BLaER1 treated with 17β-estradiol and CSF1 and Interleukin-3, amounts not matched to agents 10 nM and 100 nM (cell line): ENCODE data around the gene RBBP7.
A peak's percentile ranks its signal among the peaks of the same experiment; 100 is the strongest.

Experiments
- H3K27ac ChIP-seq, 11 experiments: shearing (Covaris generic); formaldehyde crosslinking; 2 replicates each; pipeline ENCODE4 v1.8.1; 2022
- H3K27me3 ChIP-seq, 11 experiments: shearing (Covaris generic); formaldehyde crosslinking; 2 replicates each; pipeline ENCODE4 v1.8.1; 2022
- H3K36me3 ChIP-seq, 11 experiments: shearing (Covaris generic); formaldehyde crosslinking; 2 replicates each; pipeline ENCODE4 v1.8.1; 2022
- H3K4me1 ChIP-seq, 10 experiments: shearing (Covaris generic); formaldehyde crosslinking; 2 replicates each; pipeline ENCODE4 v1.8.1; 2022
- H3K4me2 ChIP-seq, 11 experiments: shearing (Covaris generic); formaldehyde crosslinking; 2 replicates each; pipeline ENCODE4 v1.8.1; 2022
- H3K4me3 ChIP-seq, 10 experiments: shearing (Covaris generic); formaldehyde crosslinking; 2 replicates each; pipeline ENCODE4 v1.8.1; 2022
- H3K9ac ChIP-seq, 11 experiments: shearing (Covaris generic); formaldehyde crosslinking; 2 replicates each; pipeline ENCODE4 v1.8.1; 2022
- H3K9me3 ChIP-seq, 11 experiments: shearing (Covaris generic); formaldehyde crosslinking; replicated peaks in 1 of 11; 2 replicates each; pipeline ENCODE4 v1.8.1; 2022
- H4K20me1 ChIP-seq, 11 experiments: shearing (Covaris generic); formaldehyde crosslinking; 2 replicates each; pipeline ENCODE4 v1.8.1; 2022
- Cebpa-rat ChIP-seq, 11 experiments: shearing (Covaris generic); IDR thresholded peaks; 2 replicates each; pipeline ENCODE4 v1.8.1; 2022

RBBP7 gene

DNA sequence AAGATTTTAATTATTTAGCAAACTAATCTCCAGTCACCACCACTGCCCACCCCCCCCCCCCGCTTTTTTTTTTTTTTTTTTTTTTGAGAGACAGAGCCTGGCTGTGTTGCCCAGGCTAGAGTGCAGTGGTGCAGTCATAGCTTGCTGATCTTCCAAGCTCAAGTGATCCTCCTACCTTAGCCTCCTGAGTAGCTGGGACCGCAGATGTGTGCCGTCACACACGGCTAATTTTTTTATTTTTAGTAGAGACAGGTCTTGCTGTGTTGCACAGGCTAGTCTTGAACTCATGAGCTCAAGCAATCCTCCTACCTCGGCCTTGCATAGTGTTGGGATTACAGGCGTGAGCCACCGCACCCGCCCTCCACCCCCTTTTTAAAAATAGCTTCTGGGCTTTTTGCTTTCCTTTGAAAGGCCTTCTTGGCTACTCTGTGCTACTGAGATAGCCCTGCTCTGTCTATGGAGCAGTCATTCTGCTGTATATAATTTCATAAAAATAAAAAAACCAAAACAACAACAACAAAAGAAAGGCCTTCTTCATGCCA lies 65.2 kb downstream of the RBBP7 start:
- Histone ChIP-seq H3K9me3 (no peaks in the 10 kb centered on the region), H3K4me2 (peak overlapping the region in 3 of 11 experiments; percentile 12 to 29 (median 21); a peak in 1 of 22 replicates), H3K4me1 (peaks cover 3 to 19% (median 14%) of the 10 kb centered on the region in 10 experiments; a peak in 16 of 20 replicates), H3K27ac (no peak overlapping the region), H3K9ac (no peak overlapping the region), H3K36me3 (peaks cover 6 to 43% (median 25%) of the 10 kb centered on the region in 11 experiments; a peak in 17 of 22 replicates), H3K27me3 (no peaks in the 10 kb centered on the region), H3K4me3 (no peak overlapping the region), H4K20me1 (peaks cover 0 to 95% (median 63%) of the 10 kb centered on the region in 11 experiments; a peak in 16 of 22 replicates)
- TF ChIP-seq Cebpa-rat (IDR thresholded peaks at IDR 0.05) = no peak

DNA sequence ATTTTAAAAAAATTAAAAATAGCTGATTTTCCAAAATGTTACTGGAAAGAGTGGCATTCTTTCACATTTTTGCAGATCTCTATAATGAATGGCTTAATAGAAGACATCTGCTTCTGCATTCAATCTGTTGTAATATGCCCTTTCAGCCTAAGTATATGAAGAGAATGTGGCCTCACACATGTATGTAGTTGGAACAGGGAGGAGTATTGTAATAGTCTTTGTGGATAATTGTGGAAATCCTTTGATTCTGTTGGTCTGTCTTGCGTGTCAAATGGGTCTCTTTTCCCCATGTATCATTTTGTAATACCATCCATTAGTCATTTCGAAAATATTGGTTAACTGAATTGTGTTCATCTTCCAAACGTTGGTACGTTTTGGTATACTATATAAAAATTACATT lies 72.3 kb downstream of the RBBP7 start:
- Histone ChIP-seq H3K27ac (no peak overlapping the region), H4K20me1 (peaks cover 0 to 100% (median 73%) of the 10 kb centered on the region in 11 experiments; a peak in 17 of 22 replicates), H3K4me1 (0 out of 20 replicates have a peak, but pooled peaks cover 0 to 7% (median 0%) of the 10 kb centered on the region in 10 experiments)

DNA sequence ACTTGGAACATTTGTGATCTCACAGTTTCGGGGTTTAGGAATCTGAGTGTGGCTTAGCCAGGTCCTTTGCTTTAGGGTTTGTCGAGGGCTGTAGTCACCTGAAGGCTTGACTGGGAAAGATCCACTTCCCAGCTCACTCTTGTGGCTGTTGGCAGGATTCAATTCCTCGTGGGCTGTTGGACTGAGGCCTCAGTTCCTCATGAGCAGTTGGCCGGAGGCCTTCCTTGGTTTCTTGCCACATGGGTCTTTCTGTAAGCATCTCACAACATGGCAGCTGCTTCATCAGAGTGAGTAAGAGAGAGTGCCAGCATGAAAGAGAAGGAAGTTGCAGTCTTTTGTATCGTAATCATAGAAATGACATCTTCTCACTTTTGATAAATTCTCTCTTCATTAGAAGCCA lies 72.8 kb downstream of the RBBP7 start:
- H3K27ac ChIP-seq = no peak overlapping the region
- no peak overlapping the region for H3K9ac ChIP-seq
- no peak overlapping the region for H3K4me2 ChIP-seq

More for the DNA sequence above, 72.3 kb downstream of the RBBP7 start:
- Histone ChIP-seq H3K9ac (no peak overlapping the region), H3K4me2 (no peak overlapping the region), H3K27me3 (no peaks in the 10 kb centered on the region), H3K36me3 (peaks cover 20 to 86% (median 62%) of the 10 kb centered on the region in 11 experiments), H3K9me3 (no peaks in the 10 kb centered on the region), H3K4me3 (no peak overlapping the region)
- TF ChIP-seq Cebpa-rat (IDR thresholded peaks at IDR 0.05) = no peak

DNA sequence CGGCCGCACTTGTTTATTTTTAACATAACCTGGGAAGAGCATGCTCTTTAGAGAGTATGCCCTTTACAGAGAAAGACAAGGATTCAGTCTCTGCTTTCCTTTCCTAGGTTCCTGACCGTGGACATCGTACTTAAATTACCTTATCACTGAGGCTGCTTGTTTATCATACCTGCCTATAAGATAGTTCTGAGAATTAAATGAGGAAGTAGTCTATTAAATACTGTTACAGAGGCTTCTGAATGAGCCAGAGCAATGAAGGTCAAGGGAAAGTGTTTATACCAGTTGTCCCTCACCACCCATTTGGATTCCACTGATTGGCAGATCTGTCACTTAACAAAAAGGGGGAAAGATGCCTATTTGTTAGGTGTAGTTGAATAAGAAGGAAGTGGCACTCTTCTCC lies 73.9 kb downstream of the RBBP7 start:
- Histone ChIP-seq H3K4me2 (no peak overlapping the region), H3K36me3 (peaks cover 17 to 84% (median 55%) of the 10 kb centered on the region in 11 experiments), H3K9me3 (no peaks in the 10 kb centered on the region), H3K27ac (no peak overlapping the region), H3K9ac (no peak overlapping the region), H4K20me1 (peaks cover 0 to 100% (median 82%) of the 10 kb centered on the region in 11 experiments; a peak in 17 of 22 replicates), H3K4me1 (0 out of 20 replicates have a peak, but pooled peaks cover 0 to 7% (median 0%) of the 10 kb centered on the region in 10 experiments), H3K4me3 (no peak overlapping the region), H3K27me3 (no peaks in the 10 kb centered on the region)
- TF ChIP-seq Cebpa-rat (IDR thresholded peaks at IDR 0.05) = no peak

More for the DNA sequence above, 72.8 kb downstream of the RBBP7 start:
- H3K27me3 ChIP-seq = no peaks in the 10 kb centered on the region
- H3K36me3 ChIP-seq = peaks cover 17 to 84% (median 59%) of the 10 kb centered on the region in 11 experiments
- 0 out of 20 replicates have a peak, but pooled peaks cover 0 to 7% (median 0%) of the 10 kb centered on the region in 10 experiments for H3K4me1 ChIP-seq
- TF ChIP-seq Cebpa-rat (IDR thresholded peaks at IDR 0.05) = no peak
- no peak overlapping the region for H3K4me3 ChIP-seq
- H4K20me1 ChIP-seq = peaks cover 0 to 100% (median 78%) of the 10 kb centered on the region in 11 experiments; a peak in 17 of 22 replicates
- no peaks in the 10 kb centered on the region for H3K9me3 ChIP-seq
